ENCODE data around the gene CEACAM21.

Gene CEACAM21

DNA sequence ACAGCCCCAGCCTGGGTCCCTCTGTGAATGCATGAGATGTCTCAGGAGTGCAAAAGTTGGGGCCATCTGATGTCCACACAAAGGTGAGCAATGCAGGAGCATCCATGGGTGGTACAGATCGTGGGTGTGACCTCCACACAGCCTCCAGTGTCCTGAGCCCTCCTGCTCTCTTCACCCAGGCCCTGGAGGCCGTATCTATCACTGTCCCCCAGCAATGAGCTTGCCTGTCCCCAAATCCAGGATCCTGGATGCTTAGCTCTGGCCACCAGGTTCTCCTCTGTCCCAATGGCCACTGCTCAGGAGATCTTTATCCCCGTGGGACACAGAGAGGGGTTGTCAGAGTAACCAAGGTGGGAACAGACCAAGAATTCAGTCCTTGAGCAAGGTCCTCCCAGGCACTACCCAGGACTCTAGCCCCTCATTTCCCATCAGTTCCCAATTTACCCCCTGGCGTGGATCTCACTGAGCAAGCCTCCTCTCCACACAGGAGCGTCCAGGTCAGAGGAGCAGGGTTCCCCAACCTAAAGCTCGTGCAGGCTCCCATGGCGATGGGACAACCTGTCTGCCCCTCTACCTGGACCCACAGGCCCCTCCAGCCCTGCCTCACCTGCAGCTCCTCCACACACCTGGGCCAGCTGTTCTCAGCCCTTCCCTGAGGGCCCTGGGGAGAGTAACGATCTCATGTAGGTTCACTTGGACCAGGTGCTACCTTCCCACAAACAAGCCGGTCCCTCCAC, 11.3 kb downstream of the CEACAM21 start:
- DNase-seq, result no peak

DNA sequence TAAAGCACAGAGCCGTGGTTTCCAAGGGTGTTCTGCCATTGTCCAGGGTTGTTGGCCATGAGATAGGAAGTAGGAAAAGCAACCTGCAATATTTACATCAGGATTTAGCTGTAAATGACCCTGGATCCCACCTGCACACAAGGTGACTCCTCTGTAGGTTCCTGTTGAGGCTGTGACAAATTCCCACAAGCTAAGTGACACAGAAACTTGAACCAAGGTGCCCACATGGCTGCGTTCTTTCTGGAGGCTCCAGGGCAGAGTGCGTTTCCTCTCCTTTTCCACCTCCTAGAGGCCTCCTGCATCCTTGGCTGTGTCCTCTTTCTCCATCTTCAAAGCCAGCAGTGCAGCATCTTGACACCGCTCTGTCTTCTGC, 11.9 kb downstream of the CEACAM21 start:
- DNase-seq, result no peak

DNA sequence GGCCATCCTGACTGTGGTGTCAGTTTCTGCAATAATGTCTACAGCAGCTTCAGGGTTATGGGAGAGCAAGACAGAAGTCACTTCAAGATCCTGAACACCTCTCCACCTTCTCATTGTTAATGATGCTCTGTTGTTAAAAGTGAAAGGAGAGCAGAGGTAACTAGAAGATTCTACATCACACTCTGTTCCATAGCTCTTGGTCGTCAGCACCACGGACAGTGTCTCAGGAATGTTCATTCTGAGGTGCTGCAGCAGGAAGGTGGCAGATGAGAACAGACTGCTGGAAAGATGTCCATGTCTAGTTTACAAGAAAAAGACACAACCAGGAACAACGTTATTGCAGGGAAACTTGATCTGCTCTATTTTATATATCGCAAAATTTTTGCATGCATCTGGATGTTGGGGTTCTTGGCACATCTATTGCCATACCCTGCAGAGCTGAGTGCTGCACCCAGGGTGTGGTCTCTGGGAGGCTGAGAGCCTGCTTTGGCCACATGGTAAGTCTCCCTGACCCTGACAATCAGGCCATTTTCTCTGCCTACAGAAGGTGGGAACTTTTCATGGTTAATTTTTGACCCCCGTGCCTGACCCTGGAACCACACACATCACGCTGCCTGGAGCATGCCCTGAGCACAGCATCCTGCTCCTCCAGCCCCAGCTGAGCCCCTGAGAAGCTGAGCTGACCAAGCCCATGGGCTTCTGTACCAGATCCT, 12.7 kb downstream of the CEACAM21 start:
- peak; percentile 20 for DNase-seq

DNA sequence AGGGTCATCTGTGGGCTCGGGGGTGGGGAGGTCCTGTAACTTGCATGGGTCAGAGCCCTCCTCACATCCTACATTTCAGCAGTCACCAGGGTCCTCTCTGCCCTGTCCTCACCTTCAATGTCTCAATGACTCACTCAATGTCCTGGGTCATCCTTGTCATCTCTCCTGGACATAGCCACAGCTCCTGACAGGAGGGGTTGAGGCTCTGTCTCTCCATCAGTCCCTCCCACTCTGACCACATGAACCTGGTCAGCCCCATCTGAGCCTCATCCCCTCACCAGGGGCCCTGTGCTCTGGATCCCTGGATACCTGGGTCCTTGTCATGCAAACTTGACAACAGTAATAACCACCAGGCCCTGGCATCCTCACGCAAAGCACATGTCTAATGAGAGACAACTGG, 13.4 kb downstream of the CEACAM21 start:
- DNase-seq, result no peak

DNA sequence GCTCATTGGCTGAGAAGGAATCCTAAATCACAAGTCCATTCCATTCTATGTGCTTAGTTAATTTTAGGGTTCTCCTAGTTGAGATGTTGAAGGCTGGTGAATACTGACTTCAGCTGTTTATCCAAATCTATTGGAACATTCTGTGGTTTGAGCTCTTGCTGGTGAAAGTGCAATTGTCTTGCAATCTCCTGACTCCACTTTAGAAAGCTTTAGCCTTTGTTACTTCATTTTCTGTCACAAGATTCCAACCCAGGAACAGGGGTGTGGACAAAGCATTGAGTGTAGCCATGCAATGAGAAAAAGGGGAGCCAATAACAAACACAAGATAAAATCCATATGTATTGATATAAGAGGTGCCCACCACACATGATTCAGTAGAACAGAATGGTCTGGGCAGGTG, 15.0 kb downstream of the CEACAM21 start:
- no peak for DNase-seq

DNA sequence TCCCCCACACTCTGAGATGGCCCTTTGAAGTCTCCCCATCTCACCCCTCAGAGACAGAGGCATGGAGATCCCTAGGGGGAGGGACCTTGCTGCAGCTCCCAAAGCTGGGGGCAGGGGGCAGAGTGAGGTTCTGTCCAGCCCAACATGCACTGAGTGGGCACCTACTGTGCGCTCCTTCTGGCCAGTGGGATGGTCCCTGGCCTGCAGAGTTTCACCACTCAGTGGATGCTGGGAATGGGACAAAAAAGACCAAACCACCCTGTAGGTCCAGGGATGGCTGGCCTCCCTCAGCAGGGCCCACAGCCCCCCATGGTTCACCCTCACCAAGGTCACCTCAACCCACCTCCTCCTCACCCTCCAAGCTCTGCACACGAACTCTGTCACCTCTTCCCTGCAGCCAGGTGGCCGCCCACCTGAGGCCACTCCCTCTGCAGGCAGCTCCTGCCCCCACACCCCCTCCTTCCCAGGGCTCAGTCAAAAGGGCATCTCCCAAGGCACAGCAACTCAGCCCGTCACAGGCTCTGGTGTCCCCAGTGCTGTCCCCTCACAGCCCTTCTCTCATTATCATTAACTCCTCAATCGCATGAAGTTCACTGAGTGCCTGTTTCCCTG, 16.1 kb downstream of the CEACAM21 start:
- no peak for DNase-seq

DNA sequence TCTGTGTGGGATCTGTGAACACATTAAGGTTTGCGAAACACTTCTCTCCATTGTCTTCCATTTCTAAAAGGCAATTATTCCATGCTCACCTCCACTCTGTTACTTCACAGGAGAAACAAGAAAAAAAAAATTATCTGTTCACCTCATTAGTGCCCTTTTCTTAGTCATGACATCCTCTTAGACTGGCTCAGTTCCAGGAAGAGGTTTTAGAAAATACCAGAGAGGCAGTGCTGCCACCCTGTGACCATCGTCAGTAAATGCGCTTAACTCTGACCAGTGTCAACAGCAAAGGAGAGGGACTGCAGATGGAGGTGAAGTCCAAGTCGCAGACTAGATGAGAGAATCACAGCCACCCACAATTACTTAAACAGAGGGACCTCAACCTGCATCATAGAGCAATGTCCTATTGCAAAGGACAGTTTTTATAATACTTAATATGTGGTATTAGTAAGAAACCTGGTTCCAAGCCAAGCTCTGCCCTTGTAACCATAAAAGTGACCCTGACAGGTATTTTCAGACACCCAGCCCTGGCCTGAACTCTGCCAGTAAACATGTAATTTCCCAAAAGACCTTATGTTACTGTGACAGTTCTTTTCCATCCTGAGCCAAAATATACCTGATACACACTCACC, 19.4 kb downstream of the CEACAM21 start:
- DNase-seq, result peak; percentile 68

DNA sequence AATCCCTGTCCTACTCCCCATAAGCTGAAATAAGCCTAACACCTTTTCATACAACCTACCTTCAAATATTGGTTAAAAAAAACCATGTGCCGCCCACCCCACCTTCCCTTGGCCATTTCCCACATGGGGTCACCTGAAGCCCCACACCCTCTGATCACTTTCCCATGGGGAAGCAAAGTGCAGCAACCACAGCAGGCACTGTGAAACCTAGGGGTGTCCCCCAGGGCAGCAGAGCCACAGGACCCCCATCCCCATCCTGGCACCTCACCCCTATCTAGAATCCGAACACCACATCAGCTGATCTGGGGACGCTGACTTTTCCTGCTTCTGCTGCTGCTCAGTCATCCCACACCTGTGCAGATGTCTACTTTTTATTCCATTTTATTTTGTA, 19.9 kb downstream of the CEACAM21 start:
- DNase-seq, result no peak

DNA sequence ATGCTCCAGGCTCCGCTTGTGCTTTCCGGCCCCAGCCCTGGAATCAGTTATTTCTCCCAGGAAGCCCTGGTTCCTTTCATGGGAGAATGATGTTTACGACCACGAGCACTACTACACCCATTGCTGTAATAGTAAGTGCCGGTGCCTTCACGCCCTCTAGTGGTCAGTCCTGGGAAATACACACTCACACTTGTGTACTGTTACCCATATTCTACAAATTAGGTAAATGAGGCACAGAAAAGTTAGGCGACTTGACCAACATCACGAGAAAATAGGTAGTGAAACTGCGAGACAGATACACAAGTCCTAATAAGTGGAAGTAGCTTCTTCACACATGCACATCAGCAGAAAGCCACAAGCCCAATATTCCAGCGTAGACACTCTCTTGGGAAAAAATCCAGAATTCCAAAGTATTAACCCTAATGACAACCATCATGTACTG, 21.7 kb downstream of the CEACAM21 start:
- peak; percentile 35 for DNase-seq

DNA sequence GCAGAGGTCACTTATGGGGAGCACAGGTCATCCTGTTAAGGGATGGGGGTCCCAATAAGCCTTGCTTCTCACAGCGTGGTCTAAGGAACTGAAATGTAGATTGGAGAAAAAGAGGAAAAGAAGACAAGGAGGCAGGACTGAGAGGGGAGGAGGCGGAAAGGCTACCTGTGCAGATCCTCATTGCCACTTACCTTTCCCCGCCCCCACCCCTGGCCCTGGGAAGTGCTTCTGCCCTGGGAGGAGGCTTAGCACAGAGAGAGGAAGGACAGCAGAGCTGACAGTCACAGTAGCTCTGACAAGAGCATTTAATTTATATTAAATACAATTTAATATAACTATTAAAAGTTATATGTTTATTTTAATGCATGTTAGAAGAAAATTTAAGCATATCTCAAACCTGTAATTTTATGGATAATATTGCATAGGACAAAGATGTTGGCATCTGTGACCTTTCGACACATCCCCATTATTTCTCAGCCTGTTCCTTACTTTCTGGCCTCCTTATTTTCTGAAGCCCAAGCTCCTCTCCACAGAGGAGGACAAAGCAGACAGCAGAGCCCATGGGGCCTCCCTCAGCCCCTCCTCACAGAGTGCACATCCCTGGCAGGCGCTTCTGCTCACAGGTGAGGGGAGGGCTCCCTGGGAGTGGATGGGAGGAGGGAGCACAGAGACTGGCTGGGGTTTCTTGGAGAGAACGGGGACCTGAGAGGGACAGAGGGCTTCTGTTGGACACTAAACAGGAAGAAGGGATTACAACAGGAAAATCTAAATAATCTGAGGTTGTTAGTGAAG, 23.4 kb downstream of the CEACAM21 start:
- no peak for DNase-seq

DNA sequence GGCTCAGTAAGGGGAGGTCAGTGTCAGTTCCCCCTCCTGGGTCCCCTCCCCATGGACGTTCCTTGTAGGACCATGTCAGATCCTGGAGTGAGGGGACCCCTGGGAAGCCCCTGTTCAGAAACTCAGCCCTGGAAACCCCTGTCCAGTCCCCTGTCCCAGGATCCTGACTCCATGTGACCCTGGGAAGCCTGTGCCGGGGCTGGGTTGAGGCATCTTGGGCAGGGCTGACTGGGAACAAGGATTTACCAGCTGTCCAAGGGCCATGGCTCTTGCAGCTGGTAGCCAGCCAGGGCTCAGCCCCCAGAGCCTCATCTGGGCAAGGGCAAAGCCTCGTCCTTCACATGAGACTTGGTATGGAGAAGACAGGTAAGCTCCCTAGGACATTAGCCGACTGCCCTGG, 25.8 kb downstream of the CEACAM21 start:
- no peak for DNase-seq

DNA sequence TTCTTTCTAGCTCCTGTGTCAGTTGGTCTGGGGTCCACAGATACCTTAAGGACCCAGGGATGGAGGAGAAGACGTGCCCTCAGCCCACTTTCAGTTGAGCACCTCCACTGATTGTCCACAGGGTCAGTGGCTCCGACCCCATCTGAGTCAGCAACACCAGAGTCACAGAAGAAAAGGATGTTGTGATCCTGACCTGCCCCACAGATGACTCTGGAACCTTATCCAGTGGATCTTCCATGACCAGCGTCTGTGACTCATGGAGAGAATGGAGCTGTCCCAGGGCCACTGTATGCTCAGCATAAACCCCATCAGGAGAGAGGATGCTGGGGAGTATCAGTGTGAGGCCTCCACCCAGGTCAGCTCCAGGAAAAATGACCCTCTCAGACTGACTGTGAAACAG, 28.9 kb downstream of the CEACAM21 start:
- no peak for DNase-seq

DNA sequence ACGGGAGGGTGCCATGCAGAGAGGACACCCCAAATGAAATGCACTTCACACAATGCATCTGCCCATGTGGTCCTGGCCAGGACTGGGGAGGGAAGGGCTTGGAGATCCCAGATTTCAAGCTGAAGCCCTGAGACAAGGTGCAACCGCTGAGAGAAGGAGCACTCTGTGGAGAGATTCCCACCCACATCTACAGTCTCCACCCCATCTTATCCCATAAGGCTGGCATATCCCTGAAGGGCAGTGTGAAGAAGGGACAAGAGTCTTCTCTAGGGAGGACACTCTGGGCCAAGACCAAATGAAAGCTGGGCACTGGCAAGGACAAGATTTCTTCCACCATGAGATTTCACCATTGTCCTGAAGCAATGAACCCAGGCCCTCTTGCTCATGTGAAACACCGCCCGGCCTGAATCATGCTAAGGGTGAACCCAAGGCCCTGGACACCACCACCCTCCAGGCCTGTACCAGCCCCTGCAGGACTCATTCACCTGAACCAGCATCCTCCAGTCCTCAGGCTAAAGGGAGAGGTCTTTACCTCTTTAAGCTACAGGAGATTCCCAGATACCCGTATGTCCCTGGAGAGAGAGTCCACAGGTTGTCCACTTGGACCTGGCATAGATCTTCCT, 30.4 kb downstream of the CEACAM21 start:
- DNase-seq, result no peak

DNA sequence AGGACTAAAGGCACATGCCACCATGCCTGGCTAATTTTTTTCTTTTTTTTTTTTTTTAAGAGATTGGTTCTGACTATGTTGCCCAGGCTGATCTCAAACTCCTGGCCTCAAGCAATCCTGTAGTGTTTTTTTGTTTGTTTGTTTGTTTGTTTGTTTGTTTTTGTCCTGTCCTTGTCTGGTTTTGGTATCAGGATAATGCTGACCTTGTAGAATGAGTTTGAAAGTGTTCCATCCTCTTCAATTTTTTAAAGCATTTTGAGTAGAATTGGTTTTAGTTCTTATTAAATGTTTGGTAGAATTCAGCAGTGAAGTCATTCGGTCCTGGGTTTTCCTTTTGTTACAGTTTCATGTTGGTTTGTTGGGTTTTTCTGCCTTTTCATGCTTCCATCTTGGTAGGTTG, 31.7 kb downstream of the CEACAM21 start:
- DNase-seq, result no peak

DNA sequence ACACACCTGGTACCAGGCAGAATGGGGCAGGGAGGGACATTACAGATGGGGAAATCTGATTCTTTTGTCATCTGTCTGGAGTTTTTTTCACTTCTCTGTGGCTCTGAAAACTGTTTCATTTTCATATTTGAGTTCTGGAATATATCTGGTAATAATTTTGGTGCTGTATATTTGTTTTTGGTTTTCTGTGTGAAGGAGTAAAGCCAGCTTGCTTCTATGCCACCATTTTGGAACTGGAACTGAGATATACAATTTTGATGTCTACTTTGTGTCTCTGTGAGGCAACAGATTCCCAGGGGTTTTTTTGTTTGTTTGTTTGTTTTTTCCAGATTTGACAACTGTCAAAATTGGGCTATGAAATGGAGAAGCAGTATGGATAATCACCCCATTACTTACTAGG, 34.8 kb downstream of the CEACAM21 start:
- DNase-seq, result no peak

DNA sequence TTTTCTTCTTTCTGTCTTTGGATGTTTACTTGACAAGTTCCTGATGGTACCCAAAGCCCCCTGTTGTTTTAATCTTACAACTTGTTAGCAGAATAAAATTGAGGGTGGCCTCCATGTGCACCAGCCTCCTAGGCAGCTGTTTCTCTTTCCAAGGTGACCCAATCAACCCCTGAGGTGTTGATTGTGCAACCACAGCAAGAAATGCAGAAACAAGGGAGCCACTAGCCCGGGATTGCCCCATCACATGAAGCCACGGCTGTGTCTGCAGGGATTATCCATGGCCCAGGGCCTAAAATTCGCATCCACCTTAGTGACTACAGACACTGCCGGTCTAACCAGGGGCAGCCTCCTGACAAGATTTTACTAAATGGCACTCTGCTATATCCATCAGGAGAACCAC, 36.5 kb downstream of the CEACAM21 start:
- no peak for DNase-seq

DNA sequence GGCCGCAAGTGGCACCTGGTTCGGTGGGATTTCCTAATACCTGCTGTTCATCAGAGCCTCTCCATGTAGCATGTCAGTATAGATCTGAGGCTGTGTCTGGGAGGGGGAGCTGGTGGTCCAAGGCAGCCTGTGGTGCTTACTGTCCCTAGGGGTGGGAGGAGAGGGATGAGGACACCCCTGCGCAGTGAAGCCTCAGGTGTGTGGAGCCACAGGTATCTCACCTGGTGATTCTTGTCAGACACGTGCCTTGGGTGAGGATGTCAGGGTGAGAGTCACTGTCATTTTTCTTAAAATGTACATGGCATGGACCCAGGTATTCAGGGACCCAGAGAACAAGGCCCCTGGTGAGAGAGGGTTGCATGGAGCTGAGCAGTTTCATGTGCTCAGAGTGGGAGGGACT, 39.2 kb downstream of the CEACAM21 start:
- DNase-seq, result no peak

DNA sequence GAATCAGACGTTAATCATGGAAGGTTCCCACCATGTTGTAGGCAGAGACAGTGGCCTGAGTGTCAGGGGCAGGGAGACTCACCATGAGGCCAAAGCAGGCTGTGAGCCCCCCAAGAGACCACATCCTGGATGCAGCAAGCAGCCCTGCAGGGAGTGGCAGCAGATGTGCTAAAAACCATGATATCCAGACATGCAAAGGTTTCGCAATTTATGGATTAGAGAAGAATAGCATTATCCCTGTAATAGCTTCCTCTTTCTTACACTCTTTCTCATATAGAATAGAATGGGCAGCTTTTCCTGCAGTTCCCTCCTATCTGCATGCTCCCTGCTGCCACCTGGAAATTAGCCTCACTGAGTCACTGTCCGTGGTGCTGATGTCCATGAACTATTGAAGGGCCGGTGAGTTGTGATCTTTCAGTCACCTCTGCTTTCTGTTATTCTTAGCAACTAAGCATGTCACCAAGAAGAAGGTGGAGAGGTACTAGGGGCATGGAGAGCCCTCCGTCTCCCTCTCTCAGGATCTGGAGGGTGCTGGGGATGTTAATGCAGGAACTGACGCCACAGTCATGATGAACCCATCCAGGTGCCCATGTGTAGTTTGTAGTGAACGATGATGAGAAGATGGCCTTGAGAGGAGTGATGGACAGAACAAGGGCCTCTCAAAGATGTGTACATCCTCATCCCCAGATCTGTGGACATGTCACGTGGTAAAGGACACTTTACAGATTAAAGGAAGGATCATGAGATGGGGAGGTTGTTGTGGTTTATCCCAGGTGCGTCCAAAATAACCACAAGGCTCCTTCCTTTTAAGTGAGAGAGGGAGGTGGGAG, 41.0 kb downstream of the CEACAM21 start:
- peak; percentile 4 for DNase-seq

DNA sequence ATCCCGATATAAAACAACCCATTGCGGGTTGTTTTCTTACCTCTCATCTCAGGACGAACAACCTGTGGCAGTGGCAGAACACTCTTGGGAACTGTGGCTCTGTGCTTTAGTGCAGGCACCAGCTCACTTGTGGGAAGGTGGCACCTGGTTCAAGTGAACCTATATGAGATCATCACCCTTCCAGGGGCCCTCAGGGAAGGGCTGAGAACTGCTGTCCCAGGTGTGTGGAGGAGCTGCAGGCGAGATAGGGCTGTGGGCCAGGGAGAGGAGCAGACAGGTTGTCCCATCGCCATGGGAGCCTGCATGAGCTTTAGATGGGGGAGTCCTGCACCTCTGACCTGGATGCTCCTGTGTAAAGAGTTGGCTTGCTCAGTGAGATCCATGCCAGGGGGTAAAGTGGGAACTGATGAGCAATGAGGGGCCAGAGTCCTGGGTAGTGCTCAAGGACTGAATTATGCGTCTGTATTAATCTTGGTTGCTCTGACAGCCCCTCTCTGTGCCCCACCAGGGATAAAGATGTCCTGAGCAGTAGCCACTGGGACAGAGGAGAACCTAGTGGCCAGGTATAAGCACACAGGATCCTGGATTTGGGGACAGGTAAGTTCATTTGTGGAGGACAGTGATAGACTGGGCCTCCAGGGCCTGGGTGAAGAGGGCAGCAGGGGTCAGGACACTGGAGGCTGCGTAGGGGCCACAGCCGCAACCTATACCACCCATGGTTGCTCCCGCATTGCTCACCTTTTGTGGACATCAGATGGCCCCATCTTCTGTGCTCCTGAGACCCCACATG, 42.2 kb downstream of the CEACAM21 start:
- DNase-seq, result no peak

DNA sequence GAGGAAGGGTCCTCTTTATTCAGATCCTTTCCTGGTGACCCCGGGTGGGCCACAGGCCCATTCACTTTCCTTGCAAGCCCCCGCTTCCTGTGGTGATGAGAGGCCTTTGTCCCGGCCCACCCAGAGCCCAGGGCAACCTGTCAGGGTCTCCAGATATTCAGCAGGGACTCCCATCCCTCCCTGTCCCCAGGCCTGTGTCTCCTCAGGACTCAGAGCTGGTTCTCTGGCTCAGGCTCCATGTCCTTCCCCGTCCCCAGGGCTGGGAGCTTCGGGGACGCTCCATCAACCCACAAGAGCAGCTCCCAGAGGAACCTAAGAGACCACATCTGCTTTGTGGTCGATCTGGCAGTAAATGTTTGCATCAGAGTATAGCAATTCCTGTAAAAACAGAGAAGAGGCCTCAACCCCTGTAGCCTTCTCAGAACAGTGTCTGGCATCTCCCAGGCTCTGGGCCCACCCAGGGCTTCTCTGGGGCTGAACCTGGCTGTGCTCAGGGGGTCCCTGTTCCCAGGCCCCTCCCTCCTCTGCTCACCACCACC, 43.1 kb downstream of the CEACAM21 start:
- no peak for DNase-seq

All from fibroblast of skin of abdomen (primary cell).